K562 (cell line): ENCODE results near the gene RBM19. TPM values are rescaled to one million over a fixed set of nuclear protein-coding genes. Genes with fewer than 3 reads are reported as not detected.

ENCODE experiments used
- ATAC-seq: fragments of 200-7000 bp; cut with Tn5 transposase; 3 replicates; pipeline ENCODE4 v1.9.1; 2020; ENCODE audit warnings: moderate library complexity
- BruUV-seq: library from RNA; stranded (reverse); fragments of 400-500 nt; replicated peaks from 2 replicates; lab custom pipeline; 2021; lab: Mats Ljungman, UMichigan
- CTCF ChIA-PET: fragments of 300-600 bp; formaldehyde crosslinking; extraction: SDS; loops from one replicate; lab custom pipeline; 2021; ENCODE audit warnings: low intra/inter-chr PET ratio; lab: Yijun Ruan, JAX
- POLR2A ChIA-PET: fragments of 300-600, 350-650 bp; sonication (Branson Sonifier 250); formaldehyde crosslinking; extraction: SDS; loops from one replicate; lab custom pipeline; 2021; ENCODE audit warnings: antibody characterized with exemption, inconsistent platforms; lab: Yijun Ruan, JAX
- DNase-seq, 4 experiments: peaks; one replicate each; pipeline versions ENCODE4 v3.0.0 to v3.0.0-alpha.2; 2011 to 2018; ENCODE audit warnings: low spot score in 3 of 4, mixed read lengths in 3 of 4; ENCODE audit errors: extremely low read depth in 1 of 4
- FAIRE-seq: peaks from 2 replicates; lab custom pipeline; 2011; peaks lifted over from hg19 to GRCh38; lab: Jason Lieb, UNC
- H2AFZ ChIP-seq: 2 replicates; pipeline ENCODE4 v1.6.0; 2011; ENCODE audit warnings: low read depth, low read length, control low read depth, inconsistent platforms
- H3K27ac ChIP-seq: fragments of 200-600 bp; 3 replicates; pipeline ENCODE4 v1.8.0; 2011; ENCODE audit warnings: low read depth, mild to moderate bottlenecking, control low read depth, inconsistent platforms, low read length, moderate library complexity, mixed read lengths; ENCODE audit errors: extremely low read depth
- H3K27me3 ChIP-seq, 2 experiments: fragments of 300-600 bp in 1 of 2; 2 replicates in 1 of 2; 3 replicates in 1 of 2; pipeline versions ENCODE4 v1.6.0 to v1.8.0; 2011; ENCODE audit warnings: inconsistent platforms in 2 of 2, low read length in 2 of 2, mild to moderate bottlenecking in 1 of 2, mixed read lengths in 1 of 2, moderate library complexity in 1 of 2; ENCODE audit not compliant: control insufficient read depth in 2 of 2, insufficient read depth in 2 of 2
- H3K36me3 ChIP-seq: fragments of 300-600 bp; 3 replicates; pipeline ENCODE4 v1.8.0; 2011; ENCODE audit warnings: mild to moderate bottlenecking, low read length, inconsistent platforms; ENCODE audit not compliant: control insufficient read depth, insufficient read depth
- H3K4me1 ChIP-seq, 2 experiments: fragments of 200-600 bp in 1 of 2; replicated peaks in 1 of 2; 2 replicates in 1 of 2; 3 replicates in 1 of 2; pipeline versions ENCODE4 v1.5.1 to v1.8.0; 2011; ENCODE audit warnings: inconsistent platforms in 2 of 2, low read length in 2 of 2, mild to moderate bottlenecking in 1 of 2, mixed read lengths in 1 of 2, moderate library complexity in 1 of 2; ENCODE audit not compliant: control insufficient read depth in 2 of 2, insufficient read depth in 2 of 2
- H3K4me2 ChIP-seq: 2 replicates; pipeline ENCODE4 v1.6.1; 2011; ENCODE audit warnings: low read length, control low read depth, inconsistent platforms, mixed read lengths; ENCODE audit not compliant: insufficient read depth
- H3K4me3 ChIP-seq: fragments of 200-600 bp; sonication (generic), shearing (Covaris generic); 2 replicates; pipeline ENCODE4 v1.5.1; 2016; ENCODE audit warnings: control low read depth, inconsistent platforms
- H3K79me2 ChIP-seq: fragments of 200-600 bp; 3 replicates; pipeline ENCODE4 v1.8.0; 2011; ENCODE audit warnings: low read length, inconsistent platforms; ENCODE audit not compliant: control insufficient read depth, insufficient read depth
- H3K9ac ChIP-seq, 2 experiments: 2 replicates each; pipeline versions ENCODE4 v1.6.0 to v1.6.1; 2011; ENCODE audit warnings: low read depth in 2 of 2, low read length in 2 of 2, control low read depth in 1 of 2, inconsistent platforms in 1 of 2, mild to moderate bottlenecking in 1 of 2, mixed read lengths in 1 of 2; ENCODE audit not compliant: insufficient read depth in 1 of 2
- H3K9me1 ChIP-seq: one replicate; pipeline ENCODE4 v1.6.0; 2011; ENCODE audit warnings: inconsistent platforms, mild to moderate bottlenecking, low read length, moderate library complexity; ENCODE audit not compliant: control insufficient read depth, insufficient read depth
- H3K9me3 ChIP-seq: replicated peaks from 2 replicates; pipeline ENCODE4 v1.5.1; 2011; ENCODE audit warnings: low read depth, low read length, inconsistent platforms; ENCODE audit not compliant: control insufficient read depth, insufficient read depth
- H4K20me1 ChIP-seq: replicated peaks from 2 replicates; pipeline ENCODE4 v1.6.1; 2011; ENCODE audit warnings: low read length, inconsistent platforms, mixed read lengths; ENCODE audit not compliant: control insufficient read depth, insufficient read depth
- ASH1L ChIP-seq: fragments of 450-650 bp; IDR thresholded peaks from 2 replicates; pipeline ENCODE4 v1.6.1; 2018; ENCODE audit warnings: borderline replicate concordance, mild to moderate bottlenecking, low read depth; ENCODE audit not compliant: partially characterized antibody
- DMBX1 ChIP-seq: fragments of 250-450 bp; sonication (Bioruptor Pico); IDR thresholded peaks from 2 replicates; pipeline ENCODE4 v1.8.0; 2022; ENCODE audit warnings: inconsistent platforms, mild to moderate bottlenecking, moderate library complexity, borderline replicate concordance
- EP300 ChIP-seq: IDR thresholded peaks from 2 replicates; pipeline ENCODE4 v1.6.1; 2012; ENCODE audit warnings: low read length, improper control_type of control experiment
- KLF6 ChIP-seq: fragments of 250-450 bp; sonication (Bioruptor Pico); IDR thresholded peaks from 2 replicates; pipeline ENCODE4 v1.4.0; 2020; ENCODE audit warnings: mild to moderate bottlenecking, moderate library complexity, borderline replicate concordance
- LEF1 ChIP-seq: fragments of 450-650 bp; IDR thresholded peaks from 2 replicates; pipeline ENCODE4 v1.6.1; 2016; ENCODE audit warnings: mild to moderate bottlenecking
- MCM3 ChIP-seq: fragments of 450-650 bp; IDR thresholded peaks from 2 replicates; pipeline ENCODE4 v1.6.1; 2016
- MTF1 ChIP-seq: fragments of 250-450 bp; sonication (Bioruptor Pico); IDR thresholded peaks from 2 replicates; pipeline ENCODE4 v1.9.0; 2021; ENCODE audit warnings: moderate library complexity, mild to moderate bottlenecking, inconsistent platforms, borderline replicate concordance
- NCOA6 ChIP-seq: fragments of 450-650 bp; IDR thresholded peaks from 2 replicates; pipeline ENCODE4 v1.6.1; 2017; ENCODE audit warnings: mild to moderate bottlenecking
- POLR2B ChIP-seq: fragments of 450-650 bp; IDR thresholded peaks from 2 replicates; pipeline ENCODE4 v1.6.1; 2018; ENCODE audit warnings: low read depth; ENCODE audit not compliant: partially characterized antibody
- TAF9B ChIP-seq: fragments of 450-650 bp; IDR thresholded peaks from 2 replicates; pipeline ENCODE4 v1.6.1; 2018; ENCODE audit warnings: mild to moderate bottlenecking; ENCODE audit not compliant: partially characterized antibody
- ZNF282 ChIP-seq: sonication (generic); formaldehyde crosslinking; IDR thresholded peaks from 2 replicates; pipeline ENCODE4 v1.8.1; 2023; ENCODE audit warnings: missing genetic modification reagents
- ZNF695 ChIP-seq: fragments of 450-650 bp; formaldehyde crosslinking; IDR thresholded peaks from 2 replicates; pipeline ENCODE4 v1.4.0; 2020; ENCODE audit warnings: mild to moderate bottlenecking, moderate library complexity
- WGBS: fragments of 100-300 bp; shearing (Covaris generic); methylation state at CpG from one replicate; pipeline ENCODE4 v1.1.6; 2016; ENCODE audit warnings: low coverage, mixed read lengths; ENCODE audit not compliant: insufficient coverage; ENCODE audit errors: missing lambda C conversion rate; 5-methylcytosine and 5-hydroxymethylcytosine counted together
- in situ Hi-C: fragments of 300-500 bp; cut with MboI; formaldehyde crosslinking; loops from 4 replicates; pipeline ENCODE4 v1.15.0; 2018; ENCODE audit warnings: inconsistent platforms, mixed read lengths
- intact Hi-C: fragments of 100-400 bp; cut with micrococcal nuclease; formaldehyde crosslinking; loops from 2 replicates; pipeline ENCODE4 v1.14.2; 2022
- polyA plus RNA-seq, 8 experiments: library from polyadenylated mRNA; depleted of rRNA in 4 of 8; stranded (reverse) in 5 of 8; unstranded in 3 of 8; fragments of >200 nt; fragmentation: Nextera tagmentation in 2 of 8; fragmentation: Illumina TruSeq in 1 of 8; extraction: Ambion mirVana in 2 of 8; extraction: Trizol in 1 of 8; gene quantifications; 2 replicates each; pipeline versions ENCODE4 v1.2.1 to v1.2.3, GENCODE V29; 2011 to 2014; ENCODE audit warnings: inconsistent platforms in 1 of 8, missing spikeins in 1 of 8
- total RNA-seq, 7 experiments: library from RNA; depleted of rRNA in 6 of 7; stranded (reverse); fragments of >200 nt in 6 of 7; fragmentation: Illumina TruSeq in 2 of 7; extraction: Trizol in 2 of 7; gene quantifications; 2 replicates each; pipeline versions ENCODE4 v1.2.1 to v1.2.3, GENCODE V29; 2011 to 2021; ENCODE audit warnings: low replicate concordance in 1 of 7
- TF ChIP-seq, protein P1 (sequence below): IDR thresholded peaks from 3 replicates; pipeline ENCODE4 v1.6.1; 2011; ENCODE audit warnings: borderline replicate concordance, mild to moderate bottlenecking, moderate library complexity; ENCODE audit not compliant: insufficient read length; ENCODE audit errors: extremely low read depth
- TF ChIP-seq, protein P2 (sequence below): conservative IDR thresholded peaks from 2 replicates; pipeline ENCODE4 v1.6.1; 2011; ENCODE audit warnings: low read depth, mild to moderate bottlenecking, low read length; ENCODE audit not compliant: control insufficient read depth
- TF ChIP-seq, protein P3 (sequence below): fragments of 250-450 bp; sonication (Bioruptor Pico); IDR thresholded peaks from 2 replicates; pipeline ENCODE4 v1.8.0; 2022; ENCODE audit warnings: moderate library complexity, mild to moderate bottlenecking, inconsistent platforms

The RBM19 gene
- total and polyA plus RNA-seq, 9 of the 15 experiments (the other 6 are each of a cell fraction or from before 2014, with no cell fraction given), result 16.0 to 58.4 (median 37.9) TPM

DNA sequence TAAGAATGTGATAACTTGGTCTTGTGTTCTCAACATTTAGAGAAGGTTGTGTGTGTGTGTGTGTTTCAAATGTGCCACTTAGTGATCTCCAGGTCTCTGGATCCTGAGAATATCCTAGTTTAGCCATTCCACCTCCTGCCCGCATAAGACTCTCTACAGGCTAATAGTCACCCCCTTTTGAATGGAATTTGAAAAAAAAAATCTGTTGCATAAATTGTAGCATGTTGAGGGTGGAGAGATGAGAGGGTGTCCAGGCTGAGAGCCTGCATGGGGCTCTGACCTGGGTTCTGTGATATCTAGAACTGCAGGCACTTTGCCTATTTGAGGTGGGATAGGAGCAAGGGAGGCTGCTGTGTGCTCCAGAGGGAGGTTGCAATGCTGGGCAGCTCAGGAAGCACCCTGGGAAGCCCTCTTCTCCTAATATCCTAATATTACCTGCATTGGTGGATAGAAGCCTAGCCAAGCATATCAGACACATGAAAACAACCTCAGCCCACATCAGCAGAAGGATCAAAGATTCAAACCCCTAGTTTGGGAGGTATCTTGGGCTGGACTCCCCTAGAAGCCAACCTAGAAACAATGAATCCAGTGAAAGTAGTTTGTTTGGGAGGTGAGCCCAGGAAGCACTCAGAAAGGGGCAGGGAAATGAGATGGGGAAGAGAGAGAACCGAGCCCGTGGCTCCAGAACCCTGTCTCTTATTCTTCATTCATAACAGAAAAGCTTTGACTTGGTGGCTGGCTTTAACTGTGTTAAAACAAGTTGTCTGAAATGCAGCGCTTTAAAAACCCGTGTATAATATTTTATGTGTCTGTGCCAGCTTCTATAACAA, 35.6 kb upstream of the RBM19 start (continued):
- TF ChIP-seq, protein P1, sequence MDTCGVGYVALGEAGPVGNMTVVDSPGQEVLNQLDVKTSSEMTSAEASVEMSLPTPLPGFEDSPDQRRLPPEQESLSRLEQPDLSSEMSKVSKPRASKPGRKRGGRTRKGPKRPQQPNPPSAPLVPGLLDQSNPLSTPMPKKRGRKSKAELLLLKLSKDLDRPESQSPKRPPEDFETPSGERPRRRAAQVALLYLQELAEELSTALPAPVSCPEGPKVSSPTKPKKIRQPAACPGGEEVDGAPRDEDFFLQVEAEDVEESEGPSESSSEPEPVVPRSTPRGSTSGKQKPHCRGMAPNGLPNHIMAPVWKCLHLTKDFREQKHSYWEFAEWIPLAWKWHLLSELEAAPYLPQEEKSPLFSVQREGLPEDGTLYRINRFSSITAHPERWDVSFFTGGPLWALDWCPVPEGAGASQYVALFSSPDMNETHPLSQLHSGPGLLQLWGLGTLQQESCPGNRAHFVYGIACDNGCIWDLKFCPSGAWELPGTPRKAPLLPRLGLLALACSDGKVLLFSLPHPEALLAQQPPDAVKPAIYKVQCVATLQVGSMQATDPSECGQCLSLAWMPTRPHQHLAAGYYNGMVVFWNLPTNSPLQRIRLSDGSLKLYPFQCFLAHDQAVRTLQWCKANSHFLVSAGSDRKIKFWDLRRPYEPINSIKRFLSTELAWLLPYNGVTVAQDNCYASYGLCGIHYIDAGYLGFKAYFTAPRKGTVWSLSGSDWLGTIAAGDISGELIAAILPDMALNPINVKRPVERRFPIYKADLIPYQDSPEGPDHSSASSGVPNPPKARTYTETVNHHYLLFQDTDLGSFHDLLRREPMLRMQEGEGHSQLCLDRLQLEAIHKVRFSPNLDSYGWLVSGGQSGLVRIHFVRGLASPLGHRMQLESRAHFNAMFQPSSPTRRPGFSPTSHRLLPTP, result no peak
- TF ChIP-seq MCM3 (no peak), ZNF282 (CRISPR knock-in tag) (no peak), NCOA6 (no peak), KLF6 (CRISPR knock-in tag) (no peak), EP300 (no peak)

DNA sequence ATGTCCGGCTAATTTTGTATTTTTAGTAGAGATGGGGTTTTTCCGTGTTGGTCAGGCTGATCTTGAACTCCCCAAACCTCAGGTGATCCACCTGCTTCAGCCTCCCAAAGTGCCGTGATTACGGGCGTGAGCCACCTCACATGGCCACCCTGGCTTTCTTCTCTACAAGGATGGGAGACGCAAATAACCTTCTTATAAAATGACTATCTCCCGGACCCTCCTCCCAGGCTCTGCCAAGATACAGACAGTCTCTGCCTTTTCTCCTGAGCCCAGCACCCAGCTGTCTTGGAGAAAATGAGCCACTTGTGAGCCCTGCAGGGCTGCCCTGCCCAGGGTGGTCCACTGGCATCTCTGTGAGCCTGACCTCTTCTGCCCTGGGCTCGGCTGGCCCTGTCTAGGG, 34.7 kb upstream of the RBM19 start:
- Histone ChIP-seq H3K9me3 (no peaks in the 10 kb centered on the region), H3K9me1 (no peaks in the 10 kb centered on the region), H3K4me2 (no peak overlapping the region), H3K27me3 (peaks cover 8 to 39% of the 10 kb centered on the region in 2 experiments; a peak in 4 of 5 replicates), H4K20me1 (no peaks in the 10 kb centered on the region; the same call in 1 of the 2 replicates), H3K79me2 (no peaks in the 10 kb centered on the region), H3K9ac (no peak overlapping the region), H3K4me3 (no peak overlapping the region), H2AFZ (no peak overlapping the region), H3K36me3 (no peaks in the 10 kb centered on the region), H3K27ac (no peak overlapping the region), H3K4me1 (no peaks in the 10 kb centered on the region)
- no peak for DNase-seq
- in situ Hi-C loops (no loop called here), intact Hi-C loops (no loop called here)
- BruUV-seq, result no TSS peak
- WGBS, result 3% methylated on average over 7 of the region's 8 CpGs
- CTCF ChIA-PET, result no interaction called here
- ATAC-seq, result no peak
- POLR2A ChIA-PET, result interaction anchor here (0.5 kb wide), 1 partner anchor 141 kb away, joined by 3 read pairs; no protein-coding TSS in a partner anchor
- FAIRE-seq, result no peak
- TF ChIP-seq ASH1L (no peak), DMBX1 (no peak), ZNF695 (no peak), MTF1 (CRISPR knock-in tag) (no peak), TAF9B (no peak), LEF1 (no peak), POLR2B (no peak)
- TF ChIP-seq, protein P2, sequence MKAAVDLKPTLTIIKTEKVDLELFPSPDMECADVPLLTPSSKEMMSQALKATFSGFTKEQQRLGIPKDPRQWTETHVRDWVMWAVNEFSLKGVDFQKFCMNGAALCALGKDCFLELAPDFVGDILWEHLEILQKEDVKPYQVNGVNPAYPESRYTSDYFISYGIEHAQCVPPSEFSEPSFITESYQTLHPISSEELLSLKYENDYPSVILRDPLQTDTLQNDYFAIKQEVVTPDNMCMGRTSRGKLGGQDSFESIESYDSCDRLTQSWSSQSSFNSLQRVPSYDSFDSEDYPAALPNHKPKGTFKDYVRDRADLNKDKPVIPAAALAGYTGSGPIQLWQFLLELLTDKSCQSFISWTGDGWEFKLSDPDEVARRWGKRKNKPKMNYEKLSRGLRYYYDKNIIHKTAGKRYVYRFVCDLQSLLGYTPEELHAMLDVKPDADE, result no peak
- TF ChIP-seq, protein P3, sequence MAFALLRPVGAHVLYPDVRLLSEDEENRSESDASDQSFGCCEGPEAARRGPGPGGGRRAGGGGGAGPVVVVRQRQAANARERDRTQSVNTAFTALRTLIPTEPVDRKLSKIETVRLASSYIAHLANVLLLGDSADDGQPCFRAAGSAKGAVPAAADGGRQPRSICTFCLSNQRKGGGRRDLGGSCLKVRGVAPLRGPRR (CRISPR knock-in tag), result no peak
